GM19328 (cell line): ENCODE data around the gene TAP2.

Experiments
- ATAC-seq: cut with Tn5 transposase; IDR thresholded peaks from one replicate; pipeline ENCODE4 v1.9.1; 2021; ENCODE audit warnings: mild to moderate bottlenecking, moderate library complexity; ENCODE audit not compliant: unreplicated experiment

Gene TAP2

GRCh38 chr6:32794510-32794909 is 44.0 kb downstream of the TAP2 start:
- no peak for ATAC-seq

- ATAC-seq = no peak
Measured at GRCh38 chr6:32792901-32793435, 45.6 kb downstream of the TAP2 start.

- ATAC-seq = no peak
Measured at GRCh38 chr6:32790306-32790705, 48.2 kb downstream of the TAP2 start.
